ENCODE data around the gene PLXNA1. TPM values are rescaled to one million over a fixed set of nuclear protein-coding genes. Genes with fewer than 3 reads are reported as not detected.

Gene PLXNA1
- total RNA-seq, 1 experiment from 2014 or later = 32.1 TPM

- no peak for DNase-seq (ENCODE audit: low spot score)
- in situ Hi-C loops (cut with HindIII; ENCODE audit: low sequenced_read_pairs) = no loop called here
Measured at GRCh38 chr3:126964261-126964660, 18.7 kb upstream of the PLXNA1 start.

- DNase-seq (ENCODE audit: low spot score) = no peak
- in situ Hi-C loops (cut with HindIII; ENCODE audit: low sequenced_read_pairs) = no loop called here
Measured at GRCh38 chr3:126964950-126965349, 18.0 kb upstream of the PLXNA1 start.

- in situ Hi-C loops (cut with HindIII; ENCODE audit: low sequenced_read_pairs) = no loop called here
- no peak for DNase-seq (ENCODE audit: low spot score)
Measured at GRCh38 chr3:126965526-126966080, 17.3 kb upstream of the PLXNA1 start.

- in situ Hi-C loops (cut with HindIII; ENCODE audit: low sequenced_read_pairs) = no loop called here
- DNase-seq (ENCODE audit: low spot score) = no peak
Measured at GRCh38 chr3:126967386-126967785, 15.5 kb upstream of the PLXNA1 start.

- no peak for DNase-seq (ENCODE audit: low spot score)
- in situ Hi-C loops (cut with HindIII; ENCODE audit: low sequenced_read_pairs) = no loop called here
Measured at GRCh38 chr3:126968391-126969390, 14.2 kb upstream of the PLXNA1 start.

- DNase-seq (ENCODE audit: low spot score) = no peak
- in situ Hi-C loops (cut with HindIII; ENCODE audit: low sequenced_read_pairs) = no loop called here
Measured at GRCh38 chr3:126969586-126969985, 13.3 kb upstream of the PLXNA1 start.

- no peak for DNase-seq (ENCODE audit: low spot score)
- in situ Hi-C loops (cut with HindIII; ENCODE audit: low sequenced_read_pairs) = no loop called here
Measured at GRCh38 chr3:126970101-126970500, 12.8 kb upstream of the PLXNA1 start.

- in situ Hi-C loops (cut with HindIII; ENCODE audit: low sequenced_read_pairs) = no loop called here
Measured at GRCh38 chr3:126970921-126971320, 12.0 kb upstream of the PLXNA1 start.

GRCh38 chr3:126971891-126972351 is 11.0 kb upstream of the PLXNA1 start:
- in situ Hi-C loops (cut with HindIII; ENCODE audit: low sequenced_read_pairs) = no loop called here
- no peak for DNase-seq (ENCODE audit: low spot score)

More at GRCh38 chr3:126970921-126971320, 12.0 kb upstream of the PLXNA1 start:
- no peak for DNase-seq (ENCODE audit: low spot score)

GRCh38 chr3:126972866-126973265 is 10.0 kb upstream of the PLXNA1 start:
- DNase-seq (ENCODE audit: low spot score) = no peak
- in situ Hi-C loops (cut with HindIII; ENCODE audit: low sequenced_read_pairs) = no loop called here

GRCh38 chr3:126973814-126974213 is 9.1 kb upstream of the PLXNA1 start:
- no peak for DNase-seq (ENCODE audit: low spot score)
- in situ Hi-C loops (cut with HindIII; ENCODE audit: low sequenced_read_pairs) = no loop called here

- in situ Hi-C loops (cut with HindIII; ENCODE audit: low sequenced_read_pairs) = no loop called here
- no peak for DNase-seq (ENCODE audit: low spot score)
Measured at GRCh38 chr3:126974756-126975155, 8.2 kb upstream of the PLXNA1 start.

- in situ Hi-C loops (cut with HindIII; ENCODE audit: low sequenced_read_pairs) = no loop called here
- no peak for DNase-seq (ENCODE audit: low spot score)
Measured at GRCh38 chr3:126976906-126977305, 6.0 kb upstream of the PLXNA1 start.

GRCh38 chr3:126977821-126978220 is 5.1 kb upstream of the PLXNA1 start:
- no peak for DNase-seq (ENCODE audit: low spot score)
- in situ Hi-C loops (cut with HindIII; ENCODE audit: low sequenced_read_pairs) = no loop called here

- no peak for DNase-seq (ENCODE audit: low spot score)
- in situ Hi-C loops (cut with HindIII; ENCODE audit: low sequenced_read_pairs) = no loop called here
Measured at GRCh38 chr3:126978291-126978690, 4.6 kb upstream of the PLXNA1 start.

- in situ Hi-C loops (cut with HindIII; ENCODE audit: low sequenced_read_pairs) = no loop called here
- no peak for DNase-seq (ENCODE audit: low spot score)
Measured at GRCh38 chr3:126979046-126979628, 3.8 kb upstream of the PLXNA1 start.

GRCh38 chr3:126980266-126980811 is 2.6 kb upstream of the PLXNA1 start:
- in situ Hi-C loops (cut with HindIII; ENCODE audit: low sequenced_read_pairs) = no loop called here
- DNase-seq (ENCODE audit: low spot score) = no peak

GRCh38 chr3:126982126-126982470 is 817 bp upstream of the PLXNA1 start:
- DNase-seq (ENCODE audit: low spot score) = no peak
- in situ Hi-C loops (cut with HindIII; ENCODE audit: low sequenced_read_pairs) = no loop called here

- in situ Hi-C loops (cut with HindIII; ENCODE audit: low sequenced_read_pairs) = no loop called here
- no peak for DNase-seq (ENCODE audit: low spot score)
Measured at GRCh38 chr3:126983276-126983652, 349 bp downstream of the PLXNA1 start.
